ENCODE results near the gene KDM3B. TPM values are rescaled to one million over a fixed set of nuclear protein-coding genes. Genes with fewer than 3 reads are reported as not detected.

The KDM3B gene
- total and polyA plus RNA-seq, 9 of the 15 experiments (the other 6 are each of a cell fraction or from before 2014, with no cell fraction given): 13.8 to 62.8 (median 41.9) TPM

DNA sequence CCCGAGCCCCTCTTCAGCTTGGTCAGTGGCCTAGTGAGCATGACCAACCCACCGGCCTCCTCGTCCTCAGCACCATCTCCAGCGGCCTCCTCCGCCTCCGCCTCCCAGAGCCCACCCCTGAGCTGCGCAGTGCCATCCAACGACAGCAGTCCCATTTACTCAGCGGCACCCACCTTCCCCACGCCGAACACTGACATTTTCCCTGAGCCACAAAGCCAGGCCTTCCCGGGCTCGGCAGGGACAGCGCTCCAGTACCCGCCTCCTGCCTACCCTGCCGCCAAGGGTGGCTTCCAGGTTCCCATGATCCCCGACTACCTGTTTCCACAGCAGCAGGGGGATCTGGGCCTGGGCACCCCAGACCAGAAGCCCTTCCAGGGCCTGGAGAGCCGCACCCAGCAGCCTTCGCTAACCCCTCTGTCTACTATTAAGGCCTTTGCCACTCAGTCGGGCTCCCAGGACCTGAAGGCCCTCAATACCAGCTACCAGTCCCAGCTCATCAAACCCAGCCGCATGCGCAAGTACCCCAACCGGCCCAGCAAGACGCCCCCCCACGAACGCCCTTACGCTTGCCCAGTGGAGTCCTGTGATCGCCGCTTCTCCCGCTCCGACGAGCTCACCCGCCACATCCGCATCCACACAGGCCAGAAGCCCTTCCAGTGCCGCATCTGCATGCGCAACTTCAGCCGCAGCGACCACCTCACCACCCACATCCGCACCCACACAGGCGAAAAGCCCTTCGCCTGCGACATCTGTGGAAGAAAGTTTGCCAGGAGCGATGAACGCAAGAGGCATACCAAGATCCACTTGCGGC lies 114.6 kb downstream of the KDM3B start:
- CTCF ChIA-PET (ENCODE audit: low intra/inter-chr PET ratio): no interaction called here
- no peak for ATAC-seq
- in situ Hi-C loops (cut with MboI): no loop called here
- TF ChIP-seq, protein P1, sequence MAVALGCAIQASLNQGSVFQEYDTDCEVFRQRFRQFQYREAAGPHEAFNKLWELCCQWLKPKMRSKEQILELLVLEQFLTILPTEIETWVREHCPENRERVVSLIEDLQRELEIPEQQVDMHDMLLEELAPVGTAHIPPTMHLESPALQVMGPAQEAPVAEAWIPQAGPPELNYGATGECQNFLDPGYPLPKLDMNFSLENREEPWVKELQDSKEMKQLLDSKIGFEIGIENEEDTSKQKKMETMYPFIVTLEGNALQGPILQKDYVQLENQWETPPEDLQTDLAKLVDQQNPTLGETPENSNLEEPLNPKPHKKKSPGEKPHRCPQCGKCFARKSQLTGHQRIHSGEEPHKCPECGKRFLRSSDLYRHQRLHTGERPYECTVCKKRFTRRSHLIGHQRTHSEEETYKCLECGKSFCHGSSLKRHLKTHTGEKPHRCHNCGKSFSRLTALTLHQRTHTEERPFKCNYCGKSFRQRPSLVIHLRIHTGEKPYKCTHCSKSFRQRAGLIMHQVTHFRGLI (CRISPR knock-in tag; IDR thresholded peaks at IDR 0.05): no peak
- TF ChIP-seq, protein P2, sequence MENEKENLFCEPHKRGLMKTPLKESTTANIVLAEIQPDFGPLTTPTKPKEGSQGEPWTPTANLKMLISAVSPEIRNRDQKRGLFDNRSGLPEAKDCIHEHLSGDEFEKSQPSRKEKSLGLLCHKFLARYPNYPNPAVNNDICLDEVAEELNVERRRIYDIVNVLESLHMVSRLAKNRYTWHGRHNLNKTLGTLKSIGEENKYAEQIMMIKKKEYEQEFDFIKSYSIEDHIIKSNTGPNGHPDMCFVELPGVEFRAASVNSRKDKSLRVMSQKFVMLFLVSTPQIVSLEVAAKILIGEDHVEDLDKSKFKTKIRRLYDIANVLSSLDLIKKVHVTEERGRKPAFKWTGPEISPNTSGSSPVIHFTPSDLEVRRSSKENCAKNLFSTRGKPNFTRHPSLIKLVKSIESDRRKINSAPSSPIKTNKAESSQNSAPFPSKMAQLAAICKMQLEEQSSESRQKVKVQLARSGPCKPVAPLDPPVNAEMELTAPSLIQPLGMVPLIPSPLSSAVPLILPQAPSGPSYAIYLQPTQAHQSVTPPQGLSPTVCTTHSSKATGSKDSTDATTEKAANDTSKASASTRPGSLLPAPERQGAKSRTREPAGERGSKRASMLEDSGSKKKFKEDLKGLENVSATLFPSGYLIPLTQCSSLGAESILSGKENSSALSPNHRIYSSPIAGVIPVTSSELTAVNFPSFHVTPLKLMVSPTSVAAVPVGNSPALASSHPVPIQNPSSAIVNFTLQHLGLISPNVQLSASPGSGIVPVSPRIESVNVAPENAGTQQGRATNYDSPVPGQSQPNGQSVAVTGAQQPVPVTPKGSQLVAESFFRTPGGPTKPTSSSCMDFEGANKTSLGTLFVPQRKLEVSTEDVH (IDR thresholded peaks at IDR 0.05; ENCODE audit: low read depth, partially characterized antibody): no peak
- TF ChIP-seq, protein P3, sequence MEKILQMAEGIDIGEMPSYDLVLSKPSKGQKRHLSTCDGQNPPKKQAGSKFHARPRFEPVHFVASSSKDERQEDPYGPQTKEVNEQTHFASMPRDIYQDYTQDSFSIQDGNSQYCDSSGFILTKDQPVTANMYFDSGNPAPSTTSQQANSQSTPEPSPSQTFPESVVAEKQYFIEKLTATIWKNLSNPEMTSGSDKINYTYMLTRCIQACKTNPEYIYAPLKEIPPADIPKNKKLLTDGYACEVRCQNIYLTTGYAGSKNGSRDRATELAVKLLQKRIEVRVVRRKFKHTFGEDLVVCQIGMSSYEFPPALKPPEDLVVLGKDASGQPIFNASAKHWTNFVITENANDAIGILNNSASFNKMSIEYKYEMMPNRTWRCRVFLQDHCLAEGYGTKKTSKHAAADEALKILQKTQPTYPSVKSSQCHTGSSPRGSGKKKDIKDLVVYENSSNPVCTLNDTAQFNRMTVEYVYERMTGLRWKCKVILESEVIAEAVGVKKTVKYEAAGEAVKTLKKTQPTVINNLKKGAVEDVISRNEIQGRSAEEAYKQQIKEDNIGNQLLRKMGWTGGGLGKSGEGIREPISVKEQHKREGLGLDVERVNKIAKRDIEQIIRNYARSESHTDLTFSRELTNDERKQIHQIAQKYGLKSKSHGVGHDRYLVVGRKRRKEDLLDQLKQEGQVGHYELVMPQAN (IDR thresholded peaks at IDR 0.05; ENCODE audit: borderline replicate concordance): no peak
- TF ChIP-seq ZNF79 (CRISPR knock-in tag; IDR thresholded peaks at IDR 0.05; ENCODE audit: low read depth): no peak
- TF ChIP-seq RAD21 (CRISPR knock-in tag; conservative IDR thresholded peaks at IDR 0.05 in 1 of 2, IDR thresholded peaks at IDR 0.05 in 1 of 2): no peak
- peak; percentile 90 for TF ChIP-seq POLR2G (IDR thresholded peaks at IDR 0.05; ENCODE audit: low read depth, low read length)
- no peak for TF ChIP-seq ZC3H11A (IDR thresholded peaks at IDR 0.05; ENCODE audit: low read depth, low read length)
- TF ChIP-seq MAFK (IDR thresholded peaks at IDR 0.05; ENCODE audit: low read length): no peak
- peak; percentile 9 for TF ChIP-seq ZNF146 (CRISPR knock-in tag; IDR thresholded peaks at IDR 0.05; ENCODE audit: unreplicated experiment)
- no peak for TF ChIP-seq E2F3 (CRISPR knock-in tag; IDR thresholded peaks at IDR 0.05)
- TF ChIP-seq MEF2A (IDR thresholded peaks at IDR 0.05; ENCODE audit: control insufficient read depth, low read depth, low read length): peak; percentile 21; the same call in 1 of the 2 replicates
- peak; percentile 75; the same call in 1 of the 2 replicates for TF ChIP-seq POLR2AphosphoS2 (IDR thresholded peaks at IDR 0.05; ENCODE audit: low read length)
- no peak for TF ChIP-seq MYNN (IDR thresholded peaks at IDR 0.05)
- no peak for TF ChIP-seq MYNN (CRISPR knock-in tag; IDR thresholded peaks at IDR 0.05)

More for the DNA sequence above, 114.6 kb downstream of the KDM3B start:
- FAIRE-seq: no peak
- Histone ChIP-seq H3K4me2 (ENCODE audit: insufficient read depth, low read length) (peak overlapping the region; percentile 86), H3K36me3 (ENCODE audit: control insufficient read depth, insufficient read depth, low read length) (peaks cover 30% of the 10 kb centered on the region), H4K20me1 (replicated peaks; ENCODE audit: control insufficient read depth, insufficient read depth, low read length) (peaks cover 29% of the 10 kb centered on the region), H3K9ac (ENCODE audit: insufficient read depth in 1 of 2, low read depth in 2 of 2, low read length in 2 of 2) (peak overlapping the region; percentile 95 to 97), H3K79me2 (ENCODE audit: control insufficient read depth, insufficient read depth, low read length) (peaks cover 33% of the 10 kb centered on the region), H3K27ac (ENCODE audit: extremely low read depth, low read depth, low read length) (no peak overlapping the region; the same call in 2 of the 3 replicates), H3K27me3 (ENCODE audit: control insufficient read depth in 2 of 2, insufficient read depth in 2 of 2, low read length in 2 of 2) (no peaks in the 10 kb centered on the region), H3K9me3 (replicated peaks; ENCODE audit: control insufficient read depth, insufficient read depth, low read depth, low read length) (no peaks in the 10 kb centered on the region), H3K9me1 (ENCODE audit: control insufficient read depth, insufficient read depth, low read length) (peaks cover 22% of the 10 kb centered on the region), H3K4me1 (replicated peaks in 1 of 2; ENCODE audit: control insufficient read depth in 2 of 2, insufficient read depth in 2 of 2, low read length in 2 of 2) (peaks cover 17 to 46% of the 10 kb centered on the region in 2 experiments), H2AFZ (ENCODE audit: low read depth, low read length) (no peak overlapping the region), H3K4me3 (peak overlapping the region; percentile 90)
- no peak for DNase-seq (ENCODE audit: extremely low read depth in 1 of 4, low spot score in 3 of 4)
- 93% methylated on average over 45 of the region's 45 CpGs for WGBS (ENCODE audit: insufficient coverage, low coverage, missing lambda C conversion rate)
- no TSS peak for BruUV-seq (replicated peaks)
- intact Hi-C loops (cut with micrococcal nuclease): no loop called here
- POLR2A ChIA-PET: interaction anchor here (0.6 to 2.5 kb wide), 10 partner anchors 9 to 76 kb away, joined by 3 to 28 read pairs (median 4); partner anchors contain the start of gene ETF1
